H9 (cell line): ENCODE measurements around the gene PDLIM3. TPM values are rescaled to one million over a fixed set of nuclear protein-coding genes. Genes with fewer than 3 reads are reported as not detected.

Experiments
- DNase-seq: peaks from one replicate; pipeline ENCODE4 v3.0.0-alpha.2; 2017
- H2AFZ ChIP-seq: one replicate; pipeline ENCODE4 v1.6.1; 2013; ENCODE audit warnings: mild to moderate bottlenecking, low read length, control low read depth, moderate library complexity
- H2AK5ac ChIP-seq: 2 replicates; pipeline ENCODE4 v1.6.1; 2013; ENCODE audit warnings: low read length, control low read depth, mixed read lengths; ENCODE audit not compliant: insufficient read length
- H2BK120ac ChIP-seq: one replicate; pipeline ENCODE4 v1.6.1; 2013; ENCODE audit warnings: low read depth, mild to moderate bottlenecking, low read length, control low read depth, inconsistent platforms; ENCODE audit not compliant: poor library complexity, severe bottlenecking
- H2BK12ac ChIP-seq: 2 replicates; pipeline ENCODE4 v1.6.1; 2013; ENCODE audit warnings: low read length, control low read depth, mixed read lengths, low read depth; ENCODE audit not compliant: insufficient read length
- H2BK15ac ChIP-seq: 2 replicates; pipeline ENCODE4 v1.6.1; 2013; ENCODE audit warnings: low read depth, low read length, control low read depth
- H2BK20ac ChIP-seq: one replicate; pipeline ENCODE4 v1.6.1; 2013; ENCODE audit warnings: low read depth, mild to moderate bottlenecking, low read length, control low read depth, inconsistent platforms; ENCODE audit not compliant: poor library complexity, severe bottlenecking
- H2BK5ac ChIP-seq: 2 replicates; pipeline ENCODE4 v1.6.1; 2013; ENCODE audit warnings: low read length, control low read depth, mixed read lengths; ENCODE audit not compliant: insufficient read length
- H3K14ac ChIP-seq: 2 replicates; pipeline ENCODE4 v1.6.1; 2013; ENCODE audit warnings: low read length, control low read depth; ENCODE audit not compliant: insufficient read depth
- H3K18ac ChIP-seq: 2 replicates; pipeline ENCODE4 v1.6.1; 2013; ENCODE audit warnings: low read depth, mild to moderate bottlenecking, mixed read lengths, low read length, control low read depth; ENCODE audit not compliant: insufficient read length
- H3K23ac ChIP-seq: 2 replicates; pipeline ENCODE4 v1.6.1; 2013; ENCODE audit warnings: low read length, control low read depth, mixed read lengths, low read depth; ENCODE audit not compliant: insufficient read length
- H3K23me2 ChIP-seq: 2 replicates; pipeline ENCODE4 v1.6.1; 2013; ENCODE audit warnings: low read depth, mild to moderate bottlenecking, mixed read lengths, low read length, control low read depth; ENCODE audit not compliant: insufficient read length, poor library complexity, severe bottlenecking
- H3K27ac ChIP-seq: 2 replicates; pipeline ENCODE4 v1.5.1; 2013; ENCODE audit warnings: low read length, control low read depth, mixed read lengths, low read depth; ENCODE audit not compliant: insufficient read length
- H3K27me3 ChIP-seq: 2 replicates; pipeline ENCODE4 v1.6.1; 2013; ENCODE audit warnings: low read length, control low read depth, inconsistent platforms; ENCODE audit not compliant: insufficient read depth
- H3K4ac ChIP-seq: 2 replicates; pipeline ENCODE4 v1.6.1; 2013; ENCODE audit warnings: low read depth, mild to moderate bottlenecking, control low read depth, inconsistent platforms, low read length, moderate library complexity
- H3K4me1 ChIP-seq: 2 replicates; pipeline ENCODE4 v1.6.1; 2013; ENCODE audit warnings: low read length, control low read depth, inconsistent platforms; ENCODE audit not compliant: insufficient read depth
- H3K4me2 ChIP-seq: 2 replicates; pipeline ENCODE4 v1.6.1; 2013; ENCODE audit warnings: low read length, control low read depth, mixed read lengths; ENCODE audit not compliant: insufficient read length, insufficient read depth
- H3K56ac ChIP-seq: 2 replicates; pipeline ENCODE4 v1.6.1; 2013; ENCODE audit warnings: low read depth, mild to moderate bottlenecking, mixed read lengths, low read length, control low read depth; ENCODE audit not compliant: insufficient read length
- H3K79me1 ChIP-seq: 2 replicates; pipeline ENCODE4 v1.6.1; 2013; ENCODE audit warnings: low read depth, mild to moderate bottlenecking, moderate library complexity, low read length, control low read depth, inconsistent platforms; ENCODE audit not compliant: insufficient read depth, poor library complexity, severe bottlenecking
- H3K79me2 ChIP-seq: 2 replicates; pipeline ENCODE4 v1.6.1; 2013; ENCODE audit warnings: low read length, control low read depth, inconsistent platforms; ENCODE audit not compliant: insufficient read depth
- H3K9ac ChIP-seq: 2 replicates; pipeline ENCODE4 v1.6.1; 2013; ENCODE audit warnings: low read length, control low read depth, mixed read lengths; ENCODE audit not compliant: insufficient read length; ENCODE audit errors: extremely low read depth
- H3K9me3 ChIP-seq: one replicate; pipeline ENCODE4 v1.6.1; 2013; ENCODE audit warnings: low read depth, low read length, inconsistent platforms; ENCODE audit not compliant: control insufficient read depth
- H3T11ph ChIP-seq: one replicate; pipeline ENCODE4 v1.6.1; 2013; ENCODE audit warnings: mild to moderate bottlenecking, low read length, control low read depth, inconsistent platforms
- H4K20me1 ChIP-seq: one replicate; pipeline ENCODE4 v1.6.1; 2013; ENCODE audit not compliant: control insufficient read depth, insufficient read length, insufficient read depth
- H4K5ac ChIP-seq: 2 replicates; pipeline ENCODE4 v1.6.1; 2013; ENCODE audit warnings: low read depth, mild to moderate bottlenecking, mixed read lengths, low read length, control low read depth; ENCODE audit not compliant: insufficient read length
- H4K8ac ChIP-seq: replicated peaks from 2 replicates; pipeline ENCODE4 v1.6.1; 2013; ENCODE audit warnings: low read length, control low read depth, mixed read lengths, low read depth; ENCODE audit not compliant: insufficient read length
- H4K91ac ChIP-seq: 2 replicates; pipeline ENCODE4 v1.6.1; 2013; ENCODE audit warnings: low read depth, mild to moderate bottlenecking, moderate library complexity, mixed read lengths, low read length, control low read depth; ENCODE audit not compliant: insufficient read length
- H3K27ac Mint-ChIP-seq, 3 experiments: 2 replicates in 2 of 3; 3 replicates in 1 of 3; pipeline ENCODE4 v1.8.0; 2020 to 2021; ENCODE audit warnings: mixed read lengths in 3 of 3, mild to moderate bottlenecking in 1 of 3, moderate library complexity in 1 of 3
- H3K27me3 Mint-ChIP-seq: 2 replicates; pipeline ENCODE4 v1.8.0; 2021; ENCODE audit warnings: low read depth, mild to moderate bottlenecking, moderate library complexity, mixed read lengths
- H3K36me3 Mint-ChIP-seq, 3 experiments: 2 replicates in 2 of 3; 3 replicates in 1 of 3; pipeline ENCODE4 v1.8.0; 2020 to 2021; ENCODE audit warnings: low read depth in 3 of 3, mixed read lengths in 3 of 3; ENCODE audit not compliant: insufficient read depth in 1 of 3
- H3K4me1 Mint-ChIP-seq, 2 experiments: 2 replicates each; pipeline ENCODE4 v1.8.0; 2020; ENCODE audit warnings: mixed read lengths in 2 of 2
- H3K4me3 Mint-ChIP-seq, 2 experiments: 2 replicates in 1 of 2; 3 replicates in 1 of 2; pipeline ENCODE4 v1.8.0; 2020 to 2021; ENCODE audit warnings: mild to moderate bottlenecking in 2 of 2, mixed read lengths in 2 of 2, moderate library complexity in 1 of 2
- H3K9me3 Mint-ChIP-seq, 2 experiments: 2 replicates in 1 of 2; 3 replicates in 1 of 2; pipeline ENCODE4 v1.8.0; 2020; ENCODE audit warnings: mild to moderate bottlenecking in 2 of 2, mixed read lengths in 2 of 2, moderate library complexity in 1 of 2
- WGBS: extraction: QIAGEN DNeasy Blood & Tissue Kit; methylation state at CpG from one replicate; pipeline ENCODE4 v1.1.7; 2013; ENCODE audit warnings: missing lambda C conversion rate, low lambda C conversion rate, mixed read lengths; ENCODE audit not compliant: insufficient read length; ENCODE audit errors: extremely low coverage; 5-methylcytosine and 5-hydroxymethylcytosine counted together
- total RNA-seq: library from RNA; stranded (reverse); gene quantifications from 2 replicates; pipeline ENCODE4 v1.2.1, GENCODE V29; 2021
- TF ChIP-seq, protein P1 (sequence below): fragments of 200-600 bp; sonication (generic); conservative IDR thresholded peaks from 3 replicates; pipeline ENCODE4 v1.8.0; 2021; ENCODE audit warnings: antibody characterized with exemption, mild to moderate bottlenecking

PDLIM3 gene
- total RNA-seq, 1 experiment from 2014 or later, result 12.0 TPM

GRCh38 chr4:185552254-185552653, 16.9 kb upstream of the PDLIM3 start:
- Histone ChIP-seq H3K79me2 (no peaks in the 10 kb centered on the region), H2AK5ac (no peak overlapping the region), H3K23me2 (no peaks in the 10 kb centered on the region), H3T11ph (no peak overlapping the region), H3K4me1 (no peaks in the 10 kb centered on the region; the same call in 1 of the 2 replicates), H4K5ac (no peak overlapping the region), H2BK12ac (no peak overlapping the region), H3K9ac (no peak overlapping the region), H2AFZ (no peak overlapping the region), H4K8ac (no peak overlapping the region), H3K79me1 (no peaks in the 10 kb centered on the region), H4K20me1 (no peaks in the 10 kb centered on the region), H3K9me3 (no peaks in the 10 kb centered on the region), H2BK15ac (no peak overlapping the region), H3K23ac (no peak overlapping the region), H3K4ac (no peak overlapping the region), H2BK20ac (no peak overlapping the region), H3K27ac (no peak overlapping the region), H3K27me3 (no peaks in the 10 kb centered on the region), H3K4me2 (no peak overlapping the region), H3K14ac (no peak overlapping the region), H2BK120ac (no peak overlapping the region), H3K18ac (no peak overlapping the region), H2BK5ac (no peak overlapping the region), H4K91ac (no peak overlapping the region), H3K56ac (no peak overlapping the region)
- Mint-ChIP-seq H3K36me3 (peaks cover 0 to 5% (median 0%) of the 10 kb centered on the region in 3 experiments; a peak in 4 of 7 replicates), H3K27ac (no peak overlapping the region), H3K27me3 (0 out of 2 replicates have a peak, but pooled peaks cover 2% of the 10 kb centered on the region), H3K9me3 (peaks cover 0 to 3% of the 10 kb centered on the region in 2 experiments; a peak in 1 of 5 replicates), H3K4me1 (peaks cover 0 to 2% of the 10 kb centered on the region in 2 experiments; a peak in 2 of 4 replicates), H3K4me3 (no peak overlapping the region)
- no CpG with 5 or more reads among the region's 2 CpGs for WGBS
- no peak for DNase-seq
- TF ChIP-seq, protein P1, sequence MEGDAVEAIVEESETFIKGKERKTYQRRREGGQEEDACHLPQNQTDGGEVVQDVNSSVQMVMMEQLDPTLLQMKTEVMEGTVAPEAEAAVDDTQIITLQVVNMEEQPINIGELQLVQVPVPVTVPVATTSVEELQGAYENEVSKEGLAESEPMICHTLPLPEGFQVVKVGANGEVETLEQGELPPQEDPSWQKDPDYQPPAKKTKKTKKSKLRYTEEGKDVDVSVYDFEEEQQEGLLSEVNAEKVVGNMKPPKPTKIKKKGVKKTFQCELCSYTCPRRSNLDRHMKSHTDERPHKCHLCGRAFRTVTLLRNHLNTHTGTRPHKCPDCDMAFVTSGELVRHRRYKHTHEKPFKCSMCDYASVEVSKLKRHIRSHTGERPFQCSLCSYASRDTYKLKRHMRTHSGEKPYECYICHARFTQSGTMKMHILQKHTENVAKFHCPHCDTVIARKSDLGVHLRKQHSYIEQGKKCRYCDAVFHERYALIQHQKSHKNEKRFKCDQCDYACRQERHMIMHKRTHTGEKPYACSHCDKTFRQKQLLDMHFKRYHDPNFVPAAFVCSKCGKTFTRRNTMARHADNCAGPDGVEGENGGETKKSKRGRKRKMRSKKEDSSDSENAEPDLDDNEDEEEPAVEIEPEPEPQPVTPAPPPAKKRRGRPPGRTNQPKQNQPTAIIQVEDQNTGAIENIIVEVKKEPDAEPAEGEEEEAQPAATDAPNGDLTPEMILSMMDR, result no peak
